GM19455 (cell line): ENCODE results near the gene WIPF1.

Experiments
- ATAC-seq: cut with Tn5 transposase; IDR thresholded peaks from one replicate; pipeline ENCODE4 v1.9.1; 2021; ENCODE audit not compliant: unreplicated experiment

Gene WIPF1

DNA sequence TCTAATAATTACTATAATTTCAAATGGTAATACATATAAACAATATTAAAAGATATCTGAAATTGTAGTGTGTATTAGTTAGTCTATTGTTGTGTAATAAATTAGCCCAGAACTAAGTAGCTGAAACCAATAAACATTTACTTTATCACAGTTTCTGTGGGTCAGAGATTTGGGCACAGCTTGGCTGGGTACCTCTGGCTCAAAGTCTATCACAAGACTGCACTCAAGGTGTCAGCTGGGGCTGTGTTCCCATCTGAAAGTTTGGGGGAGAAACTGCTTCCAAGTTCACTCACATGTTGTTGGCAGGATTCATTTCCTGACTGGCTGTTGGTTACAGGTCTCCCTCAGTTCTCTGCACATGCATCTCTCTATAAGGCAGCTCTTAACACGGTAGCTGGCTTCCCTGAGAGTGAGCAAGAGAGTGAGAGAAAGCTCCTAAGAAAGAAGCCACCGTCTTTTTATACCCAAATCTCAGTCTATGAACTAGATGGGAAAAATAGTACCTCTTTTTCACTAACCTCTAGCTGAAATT, 25.6 kb upstream of the WIPF1 start:
- ATAC-seq, result no peak

DNA sequence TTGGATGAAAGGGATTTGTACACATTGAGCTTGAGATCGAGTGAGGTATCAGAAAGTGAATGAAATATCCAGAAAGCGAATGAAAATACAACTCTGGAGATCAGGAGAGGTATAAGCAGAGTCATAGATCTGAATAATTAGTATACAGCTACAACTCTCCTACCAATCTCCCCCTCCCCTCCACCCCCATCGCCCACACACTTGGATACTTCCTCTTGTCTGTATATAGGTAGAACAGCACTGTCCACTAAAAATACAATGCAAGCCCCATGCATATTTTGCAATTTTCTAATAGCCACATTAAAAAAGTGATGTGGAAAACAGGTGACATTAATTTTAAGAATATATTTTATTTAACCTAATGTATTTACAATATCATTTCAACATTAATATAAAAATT, 23.7 kb upstream of the WIPF1 start:
- no peak for ATAC-seq

DNA sequence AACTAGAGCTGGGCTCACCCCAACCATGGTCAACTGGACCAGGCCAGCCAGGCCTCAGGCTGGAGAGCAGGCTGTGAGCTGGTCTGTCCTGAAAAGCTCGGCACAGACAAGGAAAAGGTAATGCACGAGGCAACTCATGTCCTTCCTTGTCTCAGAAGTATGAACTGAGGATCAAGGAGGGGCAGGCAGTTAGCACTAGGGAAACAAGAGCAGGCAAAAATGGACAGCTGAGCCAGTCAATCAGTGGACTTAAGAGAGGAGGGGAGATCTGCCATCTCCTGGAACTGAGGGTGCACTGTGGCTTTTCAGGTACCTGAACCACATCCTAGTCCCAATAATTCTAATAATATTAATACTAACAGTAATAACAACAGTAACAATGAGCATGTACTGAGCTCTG, 20.6 kb upstream of the WIPF1 start:
- ATAC-seq, result no peak

DNA sequence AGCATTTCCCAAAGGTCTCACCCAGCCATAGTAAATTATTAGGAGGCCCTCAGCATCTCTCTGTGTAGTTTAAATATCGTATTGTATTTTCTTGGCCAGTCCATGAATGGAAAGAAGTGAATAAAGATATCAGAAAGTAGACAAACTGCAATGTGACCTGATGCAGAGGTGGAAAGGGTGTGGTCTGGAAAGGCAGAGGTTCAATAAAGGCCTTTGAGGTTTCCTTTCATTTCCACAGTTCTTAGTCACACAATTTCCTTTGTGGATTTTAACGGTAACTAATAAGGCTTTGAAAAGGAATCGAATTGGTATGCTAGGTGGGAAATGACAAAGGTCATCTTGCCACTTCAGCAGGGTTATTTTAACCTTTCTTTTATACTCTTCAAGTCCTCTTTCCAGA, 20.1 kb upstream of the WIPF1 start:
- ATAC-seq, result no peak

DNA sequence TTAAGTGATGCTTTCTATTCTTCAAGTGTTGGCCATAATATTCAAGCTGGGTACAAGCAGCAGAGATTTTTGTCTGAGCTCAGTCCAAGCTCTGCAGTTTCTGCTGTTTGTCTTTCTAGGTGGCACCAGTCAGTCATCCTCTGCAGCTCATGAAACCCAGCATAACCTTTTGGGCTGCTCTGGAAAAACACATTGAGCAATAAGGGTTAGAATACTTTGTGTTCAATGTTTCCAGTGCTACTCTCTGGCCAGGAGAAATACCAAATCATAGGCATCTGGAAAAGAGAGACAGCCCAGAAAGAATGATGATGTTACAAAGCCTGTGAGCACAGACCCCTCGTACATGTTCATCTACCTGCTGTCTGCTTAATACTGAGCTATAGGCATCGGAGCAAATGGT, 19.5 kb upstream of the WIPF1 start:
- ATAC-seq, result no peak

DNA sequence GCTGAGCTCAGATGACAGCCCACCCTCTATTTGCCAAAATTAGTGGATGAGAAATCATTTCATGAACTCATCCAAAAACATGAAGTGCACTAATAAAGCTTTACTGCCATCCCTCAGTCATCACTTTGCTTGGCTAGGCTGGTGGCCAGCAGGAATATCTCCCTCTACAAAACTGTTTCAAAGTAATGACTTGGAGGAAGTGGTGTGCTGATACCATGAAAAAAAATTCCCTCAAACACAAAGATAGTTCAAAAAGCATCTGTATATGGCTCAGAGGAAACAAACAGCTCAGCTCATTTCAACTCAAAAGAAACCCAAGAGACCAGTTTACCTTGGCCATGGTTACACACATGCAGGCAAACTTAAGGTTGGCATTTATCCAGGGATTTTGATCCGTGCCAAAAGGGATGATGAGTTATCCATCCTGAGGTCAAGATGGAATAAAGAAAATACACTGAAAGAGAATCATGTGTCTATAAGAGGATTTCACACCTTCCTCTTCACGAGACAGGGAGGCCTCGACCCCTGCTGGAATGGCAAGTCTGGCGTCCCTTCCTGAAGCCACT, 18.4 kb upstream of the WIPF1 start:
- ATAC-seq, result no peak

DNA sequence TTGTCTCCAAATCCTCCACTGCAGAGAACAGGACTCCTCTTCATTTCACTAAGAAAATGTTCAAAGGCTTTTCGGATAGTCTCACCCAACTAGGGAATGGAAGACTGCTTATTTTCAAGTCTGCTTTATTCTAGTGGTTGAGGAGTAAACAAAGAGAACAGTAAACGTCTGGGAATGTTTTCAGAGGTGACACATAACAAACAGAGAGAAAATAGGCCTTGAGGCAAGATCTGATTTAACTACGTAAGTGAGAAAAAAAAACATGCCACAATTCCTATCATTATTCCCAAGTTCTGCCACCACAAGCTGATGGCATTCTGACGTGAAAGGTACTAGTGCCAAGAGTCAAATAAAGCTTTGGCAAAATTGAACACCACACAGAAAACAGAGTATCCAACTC, 16.7 kb upstream of the WIPF1 start:
- ATAC-seq, result no peak

DNA sequence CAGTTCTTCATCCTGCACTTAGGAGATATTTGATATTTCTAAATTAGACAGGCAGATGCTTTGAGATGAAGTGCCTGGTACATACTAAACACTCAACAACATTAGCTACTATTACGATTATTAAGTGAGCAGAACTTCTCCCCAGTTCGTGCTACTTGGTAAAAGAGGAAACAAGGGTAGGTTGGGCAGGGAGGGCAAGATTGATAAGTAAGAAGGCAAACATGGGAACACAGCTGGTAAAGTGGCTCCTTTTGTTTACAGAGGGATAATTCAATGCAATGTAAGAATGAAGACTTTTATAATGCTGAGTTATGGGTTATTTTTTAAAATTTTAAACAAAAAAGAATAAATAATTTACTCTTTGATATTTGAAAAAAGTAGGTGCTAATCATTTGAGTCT, 15.9 kb upstream of the WIPF1 start:
- no peak for ATAC-seq

DNA sequence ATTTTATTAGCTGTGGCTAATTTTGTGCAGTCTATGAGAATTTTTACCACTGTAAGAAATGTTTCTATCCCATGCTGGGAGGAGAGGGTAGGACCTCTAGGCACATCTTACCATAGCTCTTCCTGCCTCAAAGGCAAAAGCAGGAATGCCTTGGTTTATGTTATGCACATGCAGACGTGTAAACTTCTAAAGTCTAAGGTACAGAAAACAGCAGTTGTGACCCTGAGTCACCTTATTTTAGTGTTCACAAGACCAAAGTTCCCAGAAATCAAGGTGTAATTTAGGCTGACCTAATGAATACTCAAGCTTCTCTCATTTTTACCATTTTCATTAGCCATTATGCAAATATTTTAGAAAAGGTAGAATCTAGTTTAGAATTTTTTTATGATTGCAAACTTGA, 15.4 kb upstream of the WIPF1 start:
- no peak for ATAC-seq

DNA sequence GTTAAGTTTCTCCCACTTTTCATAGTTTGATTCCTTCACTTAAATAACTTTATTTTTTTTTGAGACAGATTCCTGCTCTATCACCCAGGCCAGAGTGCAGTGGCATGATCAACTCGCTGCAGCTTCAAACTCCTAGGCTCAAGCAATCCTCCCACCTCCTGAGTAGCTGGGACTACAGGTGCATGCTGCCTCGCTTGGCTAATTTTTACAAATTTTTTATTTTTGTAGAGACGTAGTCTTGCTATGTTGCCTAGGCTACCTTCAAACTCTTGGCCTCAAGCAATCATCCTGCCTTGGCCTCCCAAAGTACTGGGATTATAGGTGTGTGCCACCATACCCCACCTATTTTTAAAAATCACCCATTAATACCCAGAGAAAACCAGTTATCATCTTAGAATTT, 14.2 kb upstream of the WIPF1 start:
- ATAC-seq, result no peak

DNA sequence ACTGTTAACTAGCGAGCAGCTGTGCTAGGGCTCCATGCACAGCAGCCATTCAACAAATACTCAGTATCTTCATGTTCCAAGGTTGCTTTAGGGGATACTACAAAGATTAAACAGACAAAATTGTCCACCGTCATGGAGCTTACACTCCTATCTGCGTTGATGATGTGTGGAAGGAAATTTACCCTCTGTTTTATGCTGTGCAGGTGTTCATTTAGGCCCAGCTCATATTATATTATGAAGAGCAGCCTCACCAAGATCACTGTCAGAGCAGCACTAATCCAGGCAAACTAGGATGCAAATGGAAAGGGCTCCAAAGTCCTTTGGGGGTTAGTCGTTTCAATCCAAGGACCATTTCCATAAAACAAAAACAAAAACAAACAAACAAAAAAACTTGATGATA, 13.4 kb upstream of the WIPF1 start:
- ATAC-seq, result peak; percentile 7

DNA sequence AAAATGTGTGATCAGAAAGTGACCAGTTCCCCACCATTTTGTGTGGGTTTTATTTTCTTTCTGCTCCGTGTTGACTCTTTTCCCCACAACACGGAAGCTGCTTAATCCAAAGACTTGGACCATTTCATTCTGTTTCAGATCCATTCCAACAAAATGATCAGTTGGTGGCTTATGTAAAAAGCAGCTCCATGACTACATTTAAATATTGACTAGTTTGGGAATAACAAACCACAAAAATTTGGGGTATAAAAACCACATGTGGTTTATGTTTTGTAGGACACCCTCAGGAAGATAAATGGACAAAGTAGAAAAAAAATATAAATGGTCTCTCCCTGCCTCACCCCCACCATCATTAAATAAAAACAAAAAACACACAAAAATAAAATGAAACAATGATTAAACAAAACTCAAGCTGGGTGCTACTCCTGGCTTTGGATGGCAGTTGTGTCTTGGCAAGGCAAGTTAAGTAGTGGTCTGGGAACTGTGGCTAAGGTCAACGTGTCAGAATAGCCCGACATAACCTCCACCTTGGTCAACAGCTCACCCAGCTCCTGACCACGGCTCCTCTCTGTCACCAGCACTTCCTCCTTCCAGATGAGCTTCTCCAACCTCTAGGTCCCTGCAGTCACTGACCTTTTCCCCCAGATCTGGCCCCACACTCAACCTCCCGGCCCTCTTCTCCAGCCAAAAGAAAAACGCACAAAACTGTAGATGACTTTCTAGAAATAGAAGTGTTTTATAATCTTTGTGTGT, 12.8 kb upstream of the WIPF1 start:
- peak; percentile 28 for ATAC-seq

DNA sequence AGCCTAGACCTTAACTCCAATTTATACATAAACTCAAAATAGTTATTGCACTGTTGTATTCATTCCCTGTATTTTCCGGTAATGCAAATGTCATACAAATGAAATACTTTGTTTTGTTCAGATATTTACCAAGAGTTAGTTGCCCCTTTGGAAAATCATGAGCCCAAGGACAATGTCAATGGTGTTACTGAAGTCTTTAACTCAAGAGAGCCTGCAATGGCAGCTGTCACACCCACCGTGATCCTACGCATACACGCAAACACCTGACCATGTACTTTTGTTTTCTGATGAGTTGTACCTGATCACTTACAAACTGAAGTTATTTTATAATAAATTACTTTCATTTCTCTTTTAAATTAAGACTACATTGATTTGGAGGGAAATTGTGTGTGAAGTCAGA, 11.7 kb upstream of the WIPF1 start:
- no peak for ATAC-seq

DNA sequence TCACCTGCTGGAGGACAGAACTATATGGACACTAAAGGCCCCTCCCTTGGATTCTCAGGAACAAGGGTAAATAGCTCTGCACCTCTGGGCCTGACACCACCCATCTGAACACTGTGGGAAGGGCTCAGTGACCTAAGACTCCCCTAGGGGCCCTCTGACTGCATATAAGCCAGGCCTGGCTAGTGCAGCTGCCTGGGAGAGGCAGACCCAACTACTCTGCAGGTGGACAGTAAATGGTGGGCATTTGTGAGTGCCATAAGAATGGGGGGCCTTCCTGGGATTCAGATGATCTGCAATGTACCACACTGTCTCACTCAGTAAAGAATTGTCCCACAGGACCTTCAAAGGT, 11.2 kb upstream of the WIPF1 start:
- ATAC-seq, result peak; percentile 33

DNA sequence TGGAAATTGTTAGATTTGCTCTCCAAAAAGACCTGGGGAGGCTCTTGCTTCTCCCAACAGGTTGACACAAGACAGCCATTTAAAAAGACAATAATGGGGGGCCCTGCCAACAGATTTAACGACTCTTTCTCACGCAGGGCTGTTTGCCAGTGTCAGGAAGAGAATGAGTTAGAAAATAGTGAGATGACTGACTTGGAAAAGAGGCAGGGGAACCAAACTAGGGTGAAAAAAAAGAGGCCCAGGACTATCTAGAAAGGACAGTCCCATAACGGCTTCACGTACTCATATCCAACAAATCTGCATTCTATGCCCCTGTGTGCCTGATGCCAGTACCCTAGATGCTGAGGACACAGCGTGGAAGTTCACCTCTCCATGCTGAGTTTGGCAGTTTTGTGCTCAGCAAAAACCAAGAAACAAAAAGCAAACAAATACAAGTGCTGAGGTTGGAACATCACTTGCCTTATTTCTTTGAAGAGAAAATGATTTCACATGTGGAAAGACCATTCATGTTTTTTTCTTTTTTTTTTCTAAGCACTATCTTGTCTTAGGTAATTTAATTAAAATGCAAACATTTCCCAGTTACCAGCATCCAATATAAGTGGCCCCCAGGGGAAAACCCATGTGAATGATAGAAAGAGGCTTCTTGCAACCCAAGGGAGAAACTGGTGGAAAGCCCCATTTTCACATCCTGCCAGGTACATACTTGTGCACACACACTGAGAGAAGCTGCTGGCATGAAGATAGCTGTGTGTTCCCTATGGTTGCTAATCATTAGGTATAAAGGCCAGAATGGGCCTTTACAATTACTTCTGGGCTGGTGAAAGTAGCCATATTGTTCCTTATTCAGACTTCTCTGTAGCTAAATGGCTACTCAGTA, 10.6 kb upstream of the WIPF1 start:
- ATAC-seq, result peak; percentile 49

DNA sequence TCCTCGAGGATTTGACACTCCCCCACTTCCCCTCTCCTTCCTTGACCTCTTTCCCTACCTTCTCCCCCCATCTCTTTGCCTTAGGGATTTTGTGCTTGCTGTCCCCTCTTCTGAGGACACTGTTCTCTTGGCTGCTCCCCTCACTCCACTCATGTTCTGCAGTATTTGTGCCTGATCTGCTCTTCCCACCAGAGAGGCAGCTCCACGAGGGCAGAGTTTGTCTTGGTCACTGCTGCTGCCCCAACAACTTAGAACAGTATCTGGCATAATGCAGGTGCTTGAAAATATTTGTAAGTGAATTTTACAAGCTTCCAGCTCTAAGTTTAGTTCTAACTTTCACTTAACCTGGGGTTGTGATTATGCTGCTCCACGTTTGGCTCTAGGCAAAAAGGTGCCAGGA, 10.0 kb upstream of the WIPF1 start:
- no peak for ATAC-seq

DNA sequence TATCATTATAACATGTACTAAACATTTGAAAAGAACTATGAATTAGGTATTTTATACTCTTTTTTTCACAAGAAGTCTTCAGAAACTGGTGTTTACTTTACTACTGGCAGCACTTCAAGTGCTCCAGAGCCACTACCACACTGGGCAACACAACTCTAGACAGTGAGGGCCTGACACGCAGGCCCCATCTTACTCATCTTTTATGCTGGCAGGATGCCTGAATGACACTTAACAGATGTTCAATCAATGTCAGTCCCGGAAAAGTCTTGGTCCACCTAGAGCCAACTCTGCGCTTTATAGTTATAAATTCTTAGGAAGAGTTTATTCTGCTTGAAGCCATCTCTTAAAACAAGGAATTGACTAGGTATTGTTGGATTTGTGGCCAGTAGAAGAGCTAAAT, 8.7 kb upstream of the WIPF1 start:
- no peak for ATAC-seq

DNA sequence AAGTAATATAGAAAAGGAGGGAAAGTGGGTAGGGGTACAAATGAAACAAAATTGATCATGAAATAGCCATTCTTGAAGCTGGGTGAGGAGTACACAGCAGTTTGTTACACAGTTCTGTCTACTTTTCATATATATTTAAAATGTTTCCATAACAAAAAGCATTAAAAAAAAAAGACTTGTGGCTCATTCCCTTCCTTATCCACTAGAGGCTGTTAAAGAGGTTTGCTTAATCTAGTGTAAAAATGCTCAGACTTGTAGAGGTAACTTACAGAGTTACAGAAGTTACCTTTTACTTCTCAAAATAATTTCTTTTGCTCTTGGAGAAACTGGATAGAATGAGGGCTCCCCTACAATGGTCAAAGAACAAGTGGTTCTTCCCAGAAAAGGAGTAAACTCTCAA, 8.1 kb upstream of the WIPF1 start:
- ATAC-seq, result no peak

DNA sequence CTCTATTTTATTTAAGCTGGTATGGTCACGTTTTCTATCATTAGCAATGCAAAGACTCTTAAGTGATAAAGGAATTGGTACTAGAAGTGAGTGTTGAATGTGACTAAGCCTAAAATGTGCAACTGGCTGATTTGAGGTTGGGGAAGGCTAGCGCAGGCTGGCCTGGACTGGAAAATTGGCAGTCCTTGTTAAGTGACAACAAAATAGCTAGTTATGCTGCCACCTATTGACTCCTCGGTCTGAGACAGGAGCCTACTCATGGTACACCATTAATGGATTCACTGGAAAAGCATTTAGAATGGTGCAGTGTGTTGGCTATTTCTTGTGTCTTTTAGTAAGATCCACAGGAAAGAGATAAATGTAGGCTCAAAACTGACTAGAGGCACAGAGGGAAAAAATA, 5.7 kb upstream of the WIPF1 start:
- peak; percentile 43 for ATAC-seq

DNA sequence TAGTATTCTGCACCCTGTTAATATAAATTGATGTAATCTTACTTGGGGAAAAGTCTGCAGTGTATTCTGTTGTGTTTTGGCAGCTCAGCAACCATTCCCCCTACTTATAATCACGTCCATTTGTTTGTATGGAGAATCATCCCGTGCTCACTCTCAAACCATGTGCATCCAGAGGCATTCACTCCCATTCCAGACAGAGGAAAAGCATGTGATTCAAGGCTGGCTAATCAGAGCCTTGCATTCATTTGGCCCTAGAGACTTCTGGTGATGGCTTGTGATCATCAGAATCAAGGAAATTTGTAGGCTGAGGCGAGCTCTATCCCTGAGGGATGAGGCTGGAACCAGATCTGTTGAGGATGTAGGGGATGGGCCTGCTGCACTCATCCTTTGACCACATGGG, 5.1 kb upstream of the WIPF1 start:
- ATAC-seq, result no peak

DNA sequence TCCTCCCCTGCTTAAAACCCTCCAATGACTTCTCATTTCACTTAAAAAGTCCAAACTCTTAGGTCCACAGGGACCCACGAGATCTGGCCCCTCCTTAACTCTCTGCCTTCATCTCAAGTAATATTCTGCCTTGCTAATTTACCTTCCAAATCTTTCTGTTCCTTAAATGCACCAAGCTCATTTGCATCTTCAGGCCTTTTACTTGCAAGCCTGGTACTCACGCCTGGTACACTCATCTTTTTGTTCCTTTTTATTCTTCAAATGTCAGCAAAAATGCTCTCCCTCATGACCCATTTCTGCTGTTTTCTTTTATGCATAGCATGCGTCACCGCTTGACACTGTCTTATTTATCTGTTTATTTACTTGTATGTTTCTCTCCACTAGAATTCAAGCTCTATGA, 2.7 kb upstream of the WIPF1 start:
- no peak for ATAC-seq

DNA sequence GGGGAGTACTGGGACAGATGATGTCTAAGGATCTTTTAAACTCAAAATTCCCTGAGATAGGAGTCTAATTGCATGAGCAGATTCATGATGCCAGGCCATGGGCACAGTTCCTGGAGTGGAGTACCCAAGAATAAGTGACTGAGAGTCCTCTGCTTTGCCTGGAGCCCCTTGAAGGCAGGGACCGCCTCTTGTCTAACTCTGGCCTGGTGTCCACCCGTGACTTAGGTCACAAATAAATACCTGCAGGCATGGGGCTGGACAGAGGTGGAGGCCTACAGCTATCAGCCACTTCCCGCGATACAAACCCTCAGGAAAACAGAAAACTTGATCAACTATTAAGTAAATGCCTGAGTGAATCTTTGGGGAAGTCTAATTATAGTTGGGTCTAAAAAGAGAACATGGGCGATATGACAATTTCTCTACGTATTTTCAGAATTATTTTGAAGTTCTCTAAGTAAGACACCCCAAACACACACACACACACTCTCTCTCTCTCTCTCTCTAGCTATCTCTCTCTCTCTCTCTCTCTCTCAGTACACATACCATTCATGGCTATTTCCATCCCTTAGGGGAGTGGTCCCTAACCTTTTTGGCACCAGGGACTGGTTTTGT, 1.8 kb upstream of the WIPF1 start:
- no peak for ATAC-seq
